Muscle layer of colon (tissue), 2 donors: ENCODE data around the gene LRRC14B.
"Not testable (repeated sequence)": the region's sequence is repeated elsewhere in the genome, so short reads cannot be mapped to it uniquely, and the experiment has no call there.

Source experiments
- H3K27ac ChIP-seq: one replicate; pipeline ENCODE4 v1.7.0; 2013; ENCODE audit warnings: low read depth, mild to moderate bottlenecking, low read length, moderate library complexity
- H3K27me3 ChIP-seq, 2 donors: one replicate each; pipeline ENCODE4 v1.7.0; 2013; ENCODE audit warnings: low read length in 2 of 2, mild to moderate bottlenecking in 2 of 2; ENCODE audit not compliant: insufficient read depth in 2 of 2, control insufficient read depth in 1 of 2
- H3K36me3 ChIP-seq: one replicate; pipeline ENCODE4 v1.7.0; 2013; ENCODE audit warnings: mild to moderate bottlenecking, low read length; ENCODE audit not compliant: insufficient read depth
- H3K4me1 ChIP-seq: one replicate; pipeline ENCODE4 v1.7.0; 2013; ENCODE audit warnings: mild to moderate bottlenecking, low read length; ENCODE audit not compliant: insufficient read depth
- H3K4me3 ChIP-seq, 2 donors: one replicate each; pipeline ENCODE4 v1.7.0; 2013; ENCODE audit warnings: low read length in 2 of 2, low read depth in 1 of 2, mild to moderate bottlenecking in 1 of 2, moderate library complexity in 1 of 2
- H3K9ac ChIP-seq: one replicate; pipeline ENCODE4 v1.7.0; 2013; ENCODE audit warnings: low read length
- H3K9me3 ChIP-seq: one replicate; pipeline ENCODE4 v1.7.0; 2013; ENCODE audit warnings: mild to moderate bottlenecking, low read length
- donor health status: abdominal sarcoma.
- donor health status: Adenocarcinoma of cecum.

LRRC14B gene

GRCh38 chr5:237931-238330 lies 46.6 kb downstream of the LRRC14B start:
- not testable (repeated sequence) for H3K4me1 ChIP-seq, H3K4me3 ChIP-seq, H3K9me3 ChIP-seq, H3K27me3 ChIP-seq, H3K27ac ChIP-seq, H3K9ac ChIP-seq
- peaks cover 50% of the 10 kb centered on the region for H3K36me3 ChIP-seq

DNA sequence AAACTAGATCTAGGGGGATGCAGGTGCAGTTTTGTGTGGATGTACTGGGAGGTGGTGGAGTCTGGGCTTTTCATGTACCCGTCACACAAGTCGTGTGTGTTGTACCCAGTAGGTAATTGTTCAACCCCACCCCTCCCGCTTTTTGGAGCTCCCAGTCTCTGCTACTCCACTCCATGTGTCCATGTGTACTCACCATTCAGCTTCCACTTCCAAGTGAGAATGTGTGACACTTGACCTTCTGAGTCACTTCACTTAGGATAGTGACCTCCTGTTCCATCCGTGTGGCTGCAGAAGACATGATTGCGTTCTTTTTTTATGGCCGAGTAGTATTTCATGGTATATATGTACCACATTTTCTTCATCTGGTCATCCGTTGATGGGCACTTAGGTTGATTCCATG lies 49.3 kb downstream of the LRRC14B start:
- H3K36me3 ChIP-seq: peaks cover 30% of the 10 kb centered on the region
- not testable (repeated sequence) for H3K4me1 ChIP-seq, H3K9me3 ChIP-seq, H3K27ac ChIP-seq, H3K27me3 ChIP-seq, H3K9ac ChIP-seq, H3K4me3 ChIP-seq

DNA sequence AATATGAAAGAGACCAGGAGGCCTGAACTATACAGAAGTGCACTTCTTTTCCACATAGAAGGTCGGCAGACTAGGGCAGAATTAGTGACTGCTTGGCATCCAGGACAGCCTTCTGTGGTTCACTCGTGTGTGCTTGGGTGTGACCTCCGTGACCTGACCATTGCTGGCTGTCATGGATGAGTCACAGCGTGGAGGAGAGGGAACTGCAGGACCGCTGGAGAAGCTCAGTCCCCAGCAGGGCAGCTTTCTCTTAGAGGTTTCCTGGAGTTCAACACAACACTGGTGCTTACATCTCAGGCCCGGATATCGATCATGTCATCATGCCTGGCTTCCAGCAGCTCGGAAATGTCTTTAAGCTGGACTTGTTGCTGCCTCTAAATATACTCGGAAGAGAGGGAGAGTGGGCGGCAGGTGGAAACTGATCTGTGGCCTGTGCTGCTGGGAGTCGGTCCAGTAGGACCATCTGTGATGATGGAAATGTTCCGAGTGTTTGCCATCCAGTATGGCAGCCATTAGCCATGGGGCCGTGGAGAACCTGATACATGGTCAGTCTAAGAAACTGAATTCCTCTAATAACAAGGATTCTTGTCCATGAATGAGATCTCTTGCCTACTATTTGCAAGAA lies 49.9 kb downstream of the LRRC14B start:
- not testable (repeated sequence) for H3K4me3 ChIP-seq, H3K4me1 ChIP-seq, H3K27ac ChIP-seq, H3K27me3 ChIP-seq, H3K9ac ChIP-seq, H3K9me3 ChIP-seq
- peaks cover 32% of the 10 kb centered on the region for H3K36me3 ChIP-seq

- not testable (repeated sequence) for H3K4me1 ChIP-seq, H3K9ac ChIP-seq, H3K4me3 ChIP-seq, H3K27me3 ChIP-seq, H3K27ac ChIP-seq, H3K9me3 ChIP-seq
- peaks cover 47% of the 10 kb centered on the region for H3K36me3 ChIP-seq
These were observed 52.5 kb downstream of the LRRC14B start for GRCh38 chr5:243683-244367.

DNA sequence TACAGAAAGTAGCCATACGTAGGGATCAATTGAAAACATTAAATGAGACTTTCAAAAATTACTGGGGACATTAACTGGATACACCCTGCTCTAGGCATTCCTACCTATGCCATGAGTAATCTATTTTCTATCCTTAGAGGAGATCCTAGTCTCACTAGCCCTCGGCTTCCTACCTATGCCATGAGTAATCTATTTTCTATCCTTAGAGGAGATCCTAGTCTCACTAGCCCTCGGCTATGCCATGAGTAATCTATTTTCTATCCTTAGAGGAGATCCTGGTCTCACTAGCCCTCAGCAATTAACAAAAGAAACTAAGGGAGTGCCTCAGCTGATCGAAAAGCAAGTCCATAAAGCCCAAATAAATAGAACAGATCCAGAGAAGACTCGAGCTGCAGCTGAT lies 54.4 kb downstream of the LRRC14B start:
- H3K36me3 ChIP-seq: peaks cover 47% of the 10 kb centered on the region
- H3K4me3 ChIP-seq, H3K4me1 ChIP-seq, H3K9me3 ChIP-seq, H3K27me3 ChIP-seq, H3K9ac ChIP-seq, H3K27ac ChIP-seq: not testable (repeated sequence)
